ENCODE measurements around the gene PAX9.

Gene PAX9

DNA sequence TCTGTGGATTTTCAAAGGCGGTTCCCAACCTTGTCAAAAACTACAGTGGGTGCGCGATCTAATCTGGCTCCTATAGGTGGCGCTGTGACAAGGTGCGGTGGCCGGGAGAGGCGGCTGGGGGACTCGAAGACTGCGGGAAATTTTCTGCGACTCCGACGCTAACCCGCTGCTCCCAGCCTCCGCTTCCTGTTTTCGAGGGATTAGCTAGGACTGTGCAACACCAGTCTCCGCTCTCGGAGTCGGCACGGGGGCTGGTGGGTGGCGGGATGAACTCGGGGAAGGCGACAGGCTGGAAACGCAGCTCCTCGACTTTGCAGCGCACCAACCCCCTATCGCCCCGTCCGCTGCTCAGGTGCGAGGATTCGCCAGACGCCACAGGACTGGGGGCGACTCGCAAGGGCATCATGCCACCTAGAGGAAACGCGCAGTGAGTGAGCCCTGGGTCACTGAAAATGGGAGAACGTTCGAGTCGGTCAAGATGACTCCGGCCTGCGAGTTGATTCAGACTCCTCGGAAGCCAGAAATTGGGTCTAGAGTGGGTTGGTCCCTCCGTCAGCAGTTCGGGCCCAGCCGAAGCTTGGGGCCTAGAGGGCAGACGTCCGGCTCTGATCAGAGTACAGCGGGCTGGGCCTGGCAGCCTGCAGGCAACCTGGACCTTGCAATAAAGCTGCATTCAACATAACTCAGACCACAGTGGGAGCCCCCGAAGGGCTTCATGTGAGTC lies 5.5 kb upstream of the PAX9 start:
- peak; percentile 24 for DNase-seq (ENCODE audit: low spot score)

DNA sequence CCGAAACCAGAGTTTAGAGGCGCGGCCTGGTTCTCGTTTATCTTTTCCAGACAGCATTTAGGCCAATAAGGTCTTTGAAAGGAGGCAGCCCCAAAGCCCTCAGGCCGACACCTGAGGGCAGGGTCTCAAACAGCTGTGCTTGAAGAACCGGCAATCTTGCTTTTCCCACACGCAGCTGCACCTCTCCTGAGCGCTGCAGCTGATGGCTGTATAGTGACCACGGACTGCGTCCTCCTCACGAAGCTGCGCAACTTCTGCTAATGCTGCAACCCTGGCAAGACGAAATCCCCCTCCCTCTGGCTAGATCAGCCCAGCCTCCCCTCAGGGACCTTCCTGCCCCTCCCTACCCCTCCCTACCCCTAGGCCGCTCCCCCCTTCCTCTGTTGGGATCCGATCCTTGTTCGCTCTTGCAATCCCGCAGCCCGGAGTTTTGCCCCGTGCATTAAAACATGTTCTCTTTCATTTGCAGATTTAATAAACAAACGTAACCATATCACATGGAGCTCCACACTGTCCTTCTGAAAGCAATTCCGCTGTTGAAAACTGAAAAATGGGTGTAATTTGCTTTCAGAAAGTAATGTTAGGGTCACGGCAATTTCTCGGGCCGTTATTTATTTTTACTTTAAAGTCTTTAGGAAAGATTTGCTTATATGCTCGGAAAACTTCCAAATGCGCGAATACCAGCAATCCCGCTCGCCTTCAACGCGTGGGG lies 4.8 kb upstream of the PAX9 start:
- DNase-seq (ENCODE audit: low spot score), result no peak

- no peak for DNase-seq (ENCODE audit: low spot score)
Observed at GRCh38 chr14:36657399-36658122, 4.1 kb upstream of the PAX9 start.

DNA sequence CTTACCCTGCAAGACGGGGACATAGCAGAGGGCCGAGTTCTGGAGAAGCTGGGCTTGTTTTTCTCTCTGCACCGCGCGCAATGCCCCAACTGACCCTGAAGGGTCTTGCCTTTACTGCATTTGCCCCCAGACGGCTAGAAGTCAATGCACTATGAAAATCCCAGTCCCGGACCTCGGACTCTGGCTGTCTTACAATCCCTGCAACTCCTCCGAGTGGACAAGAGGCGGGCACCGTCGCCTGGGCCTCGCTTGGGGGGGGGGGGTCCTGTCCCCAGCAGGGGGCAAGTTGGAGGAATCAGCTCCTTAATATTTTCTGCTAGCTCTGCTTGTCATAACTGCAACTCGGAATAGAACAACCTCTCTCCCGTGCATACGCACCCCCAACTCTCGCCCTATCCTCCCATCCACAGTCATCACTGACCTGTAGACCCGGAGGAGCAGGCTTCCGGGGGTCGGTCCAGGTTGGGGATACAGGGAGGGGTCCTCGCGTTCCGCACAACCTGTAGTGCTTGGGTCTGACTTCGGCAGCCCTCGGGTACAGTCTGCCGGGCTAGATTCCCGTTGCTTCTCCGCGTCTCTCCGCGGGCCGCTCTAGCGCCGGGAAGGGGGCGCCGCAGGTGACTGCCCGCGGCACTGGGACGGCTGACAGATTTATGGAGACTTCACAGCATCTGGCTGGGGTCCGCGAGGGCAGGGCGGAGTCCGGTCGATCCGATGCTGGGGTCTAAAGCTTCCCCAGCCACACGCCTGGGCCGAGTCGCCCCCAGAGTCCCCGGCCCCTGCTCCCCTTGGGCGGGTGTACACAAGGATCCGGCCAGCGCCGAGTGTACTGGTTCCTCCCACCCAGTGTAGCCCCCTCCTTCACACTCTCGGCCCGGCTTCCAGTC lies 3.3 kb upstream of the PAX9 start:
- DNase-seq (ENCODE audit: low spot score), result no peak

DNA sequence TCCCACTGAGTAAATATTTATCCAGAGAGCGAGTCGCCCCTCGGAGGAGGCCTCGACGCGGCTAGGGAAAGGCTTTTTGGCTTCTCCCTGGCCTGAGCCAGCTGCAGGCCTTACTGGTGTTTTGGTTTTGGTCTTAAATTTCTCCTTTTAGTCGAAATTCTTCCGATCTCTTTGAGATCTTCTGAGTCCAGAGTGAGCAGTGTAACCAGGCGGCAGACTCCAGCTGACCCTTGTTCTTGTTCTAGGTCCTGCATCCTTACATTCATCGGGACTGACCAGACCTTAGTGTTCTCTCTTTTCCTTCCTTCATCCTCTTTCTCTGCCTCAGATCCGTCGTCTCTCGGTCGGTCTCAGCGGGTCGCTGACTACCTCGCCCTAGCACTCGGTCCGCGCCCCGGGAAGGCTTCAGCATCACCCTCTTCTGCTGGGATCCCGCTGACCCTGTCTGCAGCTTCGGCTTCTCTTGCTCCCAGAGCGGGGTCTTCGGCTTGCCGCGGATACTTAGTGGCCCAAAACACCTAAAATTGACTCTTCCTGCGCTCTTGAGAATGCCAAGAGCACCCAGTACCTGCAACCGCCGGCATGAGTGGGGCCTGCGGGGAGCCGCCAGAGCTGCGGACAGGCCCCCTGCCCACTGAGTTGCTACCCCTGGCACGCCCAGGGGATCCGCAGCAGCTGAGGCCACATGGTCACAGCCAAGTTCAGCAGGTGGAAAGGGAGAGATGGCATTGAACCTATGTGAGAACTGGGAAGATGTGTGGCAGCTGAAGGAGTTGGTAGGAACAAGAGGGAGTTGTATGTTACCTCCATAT lies 2.4 kb upstream of the PAX9 start:
- no peak for DNase-seq (ENCODE audit: low spot score)

GRCh38 chr14:36659822-36660735 lies 1.6 kb upstream of the PAX9 start:
- DNase-seq (ENCODE audit: low spot score), result no peak

- DNase-seq (ENCODE audit: low spot score), result no peak
Observed at GRCh38 chr14:36660736-36661505, 739 bp upstream of the PAX9 start.

- no peak for DNase-seq (ENCODE audit: low spot score)
Observed at GRCh38 chr14:36662258-36662542, 540 bp downstream of the PAX9 start.

DNA sequence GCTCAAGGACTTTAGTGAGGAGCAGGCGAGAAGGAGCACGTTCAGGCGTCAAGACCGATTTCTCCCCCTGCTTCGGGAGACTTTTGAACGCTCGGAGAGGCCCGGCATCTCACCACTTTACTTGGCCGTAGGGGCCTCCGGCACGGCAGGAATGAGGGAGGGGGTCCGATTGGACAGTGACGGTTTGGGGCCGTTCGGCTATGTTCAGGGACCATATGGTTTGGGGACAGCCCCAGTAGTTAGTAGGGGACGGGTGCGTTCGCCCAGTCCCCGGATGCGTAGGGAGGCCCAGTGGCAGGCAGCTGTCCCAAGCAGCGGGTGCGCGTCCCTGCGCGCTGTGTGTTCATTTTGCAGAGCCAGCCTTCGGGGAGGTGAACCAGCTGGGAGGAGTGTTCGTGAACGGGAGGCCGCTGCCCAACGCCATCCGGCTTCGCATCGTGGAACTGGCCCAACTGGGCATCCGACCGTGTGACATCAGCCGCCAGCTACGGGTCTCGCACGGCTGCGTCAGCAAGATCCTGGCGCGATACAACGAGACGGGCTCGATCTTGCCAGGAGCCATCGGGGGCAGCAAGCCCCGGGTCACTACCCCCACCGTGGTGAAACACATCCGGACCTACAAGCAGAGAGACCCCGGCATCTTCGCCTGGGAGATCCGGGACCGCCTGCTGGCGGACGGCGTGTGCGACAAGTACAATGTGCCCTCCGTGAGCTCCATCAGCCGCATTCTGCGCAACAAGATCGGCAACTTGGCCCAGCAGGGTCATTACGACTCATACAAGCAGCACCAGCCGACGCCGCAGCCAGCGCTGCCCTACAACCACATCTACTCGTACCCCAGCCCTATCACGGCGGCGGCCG lies 1.1 kb downstream of the PAX9 start:
- DNase-seq (ENCODE audit: low spot score), result no peak

GRCh38 chr14:36663404-36664321 lies 2.0 kb downstream of the PAX9 start:
- no peak for DNase-seq (ENCODE audit: low spot score)

GRCh38 chr14:36664322-36665193 lies 2.9 kb downstream of the PAX9 start:
- DNase-seq (ENCODE audit: low spot score), result no peak

DNA sequence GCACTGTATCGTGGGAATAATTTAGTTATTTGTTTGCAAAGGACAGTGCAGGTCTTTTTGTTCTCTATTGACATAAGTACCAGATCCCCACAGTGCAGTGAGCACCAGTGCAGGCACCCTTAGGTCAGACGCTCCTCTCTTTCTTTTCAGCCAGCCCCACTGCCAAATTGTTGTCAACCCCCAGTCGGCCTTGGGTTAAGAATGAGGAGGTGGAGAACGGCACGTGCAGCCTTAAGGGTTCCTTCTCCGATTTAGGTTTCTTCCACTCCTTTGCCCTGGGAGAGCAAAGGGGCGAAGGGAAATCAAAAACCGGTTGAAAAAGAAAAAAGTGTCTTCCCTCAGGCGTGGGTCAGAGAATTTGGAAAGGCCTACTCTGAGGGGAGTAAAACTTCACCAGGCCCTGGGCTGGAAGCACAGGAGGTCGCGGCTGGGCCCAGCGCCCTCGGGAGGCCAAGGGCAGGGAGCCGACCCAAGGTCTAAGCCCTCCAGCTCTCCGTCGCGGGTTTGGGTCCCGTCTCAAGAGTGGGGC lies 4.3 kb downstream of the PAX9 start:
- no peak for DNase-seq (ENCODE audit: low spot score)

DNA sequence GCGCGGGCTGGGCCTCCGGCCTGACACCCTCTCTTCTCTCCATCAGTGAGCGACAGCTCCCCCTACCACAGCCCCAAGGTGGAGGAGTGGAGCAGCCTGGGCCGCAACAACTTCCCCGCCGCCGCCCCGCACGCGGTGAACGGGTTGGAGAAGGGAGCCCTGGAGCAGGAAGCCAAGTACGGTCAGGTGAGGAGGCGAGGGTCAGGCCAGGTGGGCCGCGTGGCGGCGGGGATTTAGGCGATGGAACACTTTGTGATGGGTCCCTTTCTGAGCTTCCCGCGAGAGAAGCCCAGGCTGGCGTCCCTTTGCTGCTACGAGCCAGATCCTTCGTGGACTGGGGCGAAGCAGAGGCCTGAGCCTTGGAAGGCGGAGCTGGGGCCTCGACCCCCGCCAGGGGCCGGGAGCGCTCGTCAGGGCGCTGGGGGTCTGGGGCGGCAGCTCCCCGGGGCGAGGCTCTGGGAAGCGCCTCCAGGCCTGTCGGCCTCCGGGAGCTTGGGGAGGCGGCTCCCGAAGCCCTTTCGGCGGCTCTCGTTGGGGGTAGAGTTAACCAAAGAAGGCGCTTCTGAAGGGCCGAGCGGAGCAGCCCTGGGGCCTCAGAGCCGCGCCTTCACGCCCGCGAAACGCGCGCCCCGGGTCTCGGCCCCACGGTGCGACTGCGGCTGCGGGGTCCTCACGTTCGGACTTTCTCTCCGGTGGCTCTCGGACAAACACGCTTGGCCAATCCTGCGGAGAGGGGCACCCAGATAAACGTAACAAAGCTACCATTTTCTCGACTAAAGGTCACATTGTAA lies 5.0 kb downstream of the PAX9 start:
- no peak for DNase-seq (ENCODE audit: low spot score)

DNA sequence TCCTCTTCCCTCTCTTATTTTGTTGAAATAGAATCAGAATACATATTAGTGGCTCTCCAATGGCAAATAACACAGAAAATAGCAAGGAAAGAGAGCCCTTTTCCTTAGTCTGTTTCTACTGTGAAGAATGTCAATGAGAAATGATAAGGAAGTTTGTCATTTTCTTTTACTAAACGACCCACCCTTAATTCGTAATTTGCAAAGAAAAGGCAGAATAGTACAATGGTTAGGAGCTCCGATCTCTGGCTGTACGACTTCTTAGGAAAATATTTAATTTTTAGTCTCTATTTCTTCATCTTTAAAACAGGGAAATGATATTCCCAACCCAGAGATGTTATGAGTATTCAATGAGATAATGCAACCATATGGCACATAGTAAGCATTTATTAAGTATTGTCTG lies 6.0 kb downstream of the PAX9 start:
- DNase-seq (ENCODE audit: low spot score), result no peak

GRCh38 chr14:36671149-36671548 lies 9.5 kb downstream of the PAX9 start:
- DNase-seq (ENCODE audit: low spot score), result no peak

Measured in hematopoietic multipotent progenitor cell treated with erythropoietin and hydrocortisone succinate and interleukin-3 and kit ligand, for 17 days (in vitro differentiated cells).